Suppressor macrophage treated with lipopolysaccharide for 1 hour (primary cell): ENCODE measurements around the gene NUP188.
"Not testable (repeated sequence)": the region's sequence is repeated elsewhere in the genome, so short reads cannot be mapped to it uniquely, and the experiment has no call there.

Experiments used
- DNase-seq, 3 donors: peaks; one replicate each; pipeline ENCODE4 v3.0.0-alpha.2; 2020 to 2022

The NUP188 gene

GRCh38 chr9:128946571-128947276 is 775 bp upstream of the NUP188 start:
- peak in 2 of 3 donors; percentile 8 to 36 for DNase-seq

DNA sequence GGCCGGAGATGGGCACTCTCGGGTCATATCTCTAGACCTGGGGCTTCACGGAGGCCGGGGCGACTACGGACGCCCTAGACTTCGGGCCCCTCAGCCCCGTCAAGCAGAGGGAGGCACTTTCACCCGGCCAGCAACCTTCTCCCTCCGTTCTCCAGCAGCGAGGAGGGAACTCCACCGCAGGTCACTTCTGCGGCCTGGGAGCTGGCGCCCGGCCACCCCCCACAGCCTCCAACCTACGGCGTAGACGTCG is 297 bp upstream of the NUP188 start:
- no peak for DNase-seq

DNA sequence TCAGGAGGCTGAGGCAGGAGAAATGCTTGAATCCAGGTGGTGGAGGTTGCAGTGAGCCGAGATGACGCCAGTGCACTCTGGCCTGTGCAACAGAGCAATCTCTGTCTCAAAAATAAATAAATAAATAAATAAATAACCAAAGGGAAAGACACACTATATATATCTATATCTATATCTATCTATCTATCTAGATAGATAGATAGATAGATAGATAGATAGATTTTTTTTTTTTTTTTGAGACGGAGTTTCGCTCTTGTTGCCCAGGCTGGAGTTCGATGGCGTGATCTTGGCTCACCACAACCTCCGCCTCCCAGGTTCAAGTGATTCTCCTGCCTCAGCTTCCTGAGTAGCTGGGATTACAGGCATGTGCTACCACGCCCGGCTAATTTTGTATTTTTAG is 13.9 kb downstream of the NUP188 start:
- not testable (repeated sequence) for DNase-seq

- DNase-seq: no peak
These were observed 22.0 kb downstream of the NUP188 start for GRCh38 chr9:128969491-128969890.

GRCh38 chr9:128972956-128973355 is 25.5 kb downstream of the NUP188 start:
- no peak for DNase-seq

- no peak for DNase-seq
These were observed 31.6 kb downstream of the NUP188 start for GRCh38 chr9:128979111-128979510.

- DNase-seq: no peak
These were observed 36.0 kb downstream of the NUP188 start for GRCh38 chr9:128983536-128983935.

DNA sequence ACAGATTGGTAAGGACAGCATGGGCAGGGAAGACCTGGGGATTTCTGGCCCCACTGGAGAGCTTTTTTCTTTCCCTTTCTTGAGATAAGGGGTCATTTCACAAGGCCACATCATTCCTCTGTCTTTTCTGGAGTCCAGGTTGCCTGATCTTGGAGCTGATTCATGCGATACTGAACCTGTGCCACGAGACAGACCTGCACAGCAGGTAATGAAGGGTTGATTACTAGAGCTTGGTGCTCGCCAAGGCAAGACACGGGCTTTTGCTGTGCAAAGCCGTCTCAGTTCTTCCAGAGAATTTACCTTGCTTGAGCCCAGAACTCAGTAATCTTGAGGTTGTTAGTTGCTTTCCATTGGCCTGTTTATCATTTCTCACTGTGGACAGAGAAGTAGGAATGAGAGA is 39.2 kb downstream of the NUP188 start:
- no peak for DNase-seq

DNA sequence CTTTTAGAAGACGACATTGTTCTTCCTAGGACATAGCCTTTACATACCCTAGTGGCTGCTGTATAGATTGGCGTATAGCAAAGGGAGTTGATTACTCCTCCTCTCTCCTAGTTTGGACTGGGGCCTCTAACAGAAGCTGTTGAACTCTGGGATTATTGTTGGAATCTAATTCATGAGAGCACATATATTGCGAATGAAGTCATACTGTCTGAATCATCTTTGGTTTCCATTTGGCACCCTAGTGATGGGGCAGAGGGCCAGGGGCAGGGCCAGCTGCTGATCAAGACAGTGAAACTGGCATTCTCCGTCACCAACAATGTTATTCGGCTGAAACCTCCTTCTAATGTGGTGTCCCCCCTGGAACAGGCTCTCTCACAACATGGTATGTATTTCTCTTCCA is 40.3 kb downstream of the NUP188 start:
- no peak for DNase-seq

GRCh38 chr9:128992995-128993394 is 45.5 kb downstream of the NUP188 start:
- no peak for DNase-seq

- no peak for DNase-seq
These were observed 48.3 kb downstream of the NUP188 start for GRCh38 chr9:128995791-128996190.

- no peak for DNase-seq
These were observed 51.0 kb downstream of the NUP188 start for GRCh38 chr9:128998462-128998861.

DNA sequence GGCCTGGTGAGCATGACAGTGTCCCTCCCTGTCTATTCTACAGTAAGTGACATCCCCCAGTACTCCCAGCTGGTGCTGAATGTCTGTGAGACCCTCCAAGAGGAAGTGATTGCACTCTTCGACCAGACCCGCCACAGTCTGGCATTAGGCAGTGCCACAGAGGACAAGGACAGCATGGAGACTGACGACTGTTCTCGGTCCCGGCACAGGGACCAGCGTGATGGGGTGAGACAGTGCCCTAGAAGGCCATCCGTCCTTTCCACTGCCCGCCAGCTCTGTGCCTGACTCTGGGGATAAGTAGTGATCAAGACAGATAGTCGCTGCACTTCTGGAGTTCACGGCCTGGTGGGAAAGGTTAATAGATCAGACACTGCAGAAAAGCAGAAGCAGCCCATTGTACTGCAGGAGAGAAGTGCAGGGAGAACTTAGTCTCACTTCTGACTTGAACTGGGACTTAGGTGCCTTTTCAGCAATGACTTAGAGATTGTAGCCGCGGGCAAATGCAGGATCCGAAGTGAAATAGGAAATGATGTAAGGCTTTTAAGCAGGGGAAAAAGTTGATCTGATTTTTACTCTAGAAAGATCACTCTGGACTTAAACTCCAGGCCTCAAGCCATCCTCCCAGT is 52.2 kb downstream of the NUP188 start:
- DNase-seq: no peak

DNA sequence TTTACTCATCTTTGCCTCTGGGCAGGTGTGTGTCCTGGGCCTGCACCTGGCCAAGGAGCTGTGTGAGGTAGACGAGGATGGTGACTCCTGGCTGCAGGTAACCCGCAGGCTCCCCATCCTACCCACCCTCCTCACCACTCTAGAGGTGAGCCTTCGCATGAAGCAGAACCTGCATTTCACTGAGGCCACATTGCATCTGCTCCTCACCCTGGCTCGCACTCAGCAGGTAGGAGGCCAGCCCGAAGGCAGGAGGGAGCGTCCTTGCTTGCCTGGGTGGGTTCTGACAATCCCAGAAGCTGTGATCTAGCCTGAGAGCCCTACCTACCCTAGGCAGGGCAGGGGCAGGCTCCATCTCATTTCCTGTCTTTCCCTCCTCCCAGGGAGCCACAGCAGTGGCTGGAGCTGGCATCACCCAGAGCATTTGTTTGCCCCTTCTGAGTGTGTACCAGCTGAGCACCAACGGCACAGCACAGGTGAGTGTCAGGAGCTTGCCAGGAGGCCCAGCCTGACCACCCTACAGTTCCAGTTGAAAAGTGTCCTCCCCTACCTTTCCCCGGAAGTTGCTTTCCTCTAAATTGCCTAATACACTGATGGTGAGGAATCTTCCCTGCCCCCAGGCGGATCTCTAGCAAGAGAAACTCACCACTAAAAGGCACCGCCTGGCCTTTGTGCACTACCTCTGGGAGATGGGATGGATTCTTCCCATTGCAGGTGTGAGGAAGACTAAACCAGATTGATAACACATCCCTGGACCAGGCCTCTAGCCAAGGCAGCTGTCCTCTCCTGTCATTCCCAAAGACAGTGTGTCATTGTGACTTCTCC is 54.2 kb downstream of the NUP188 start:
- DNase-seq: no peak

- DNase-seq: no peak
These were observed 55.5 kb downstream of the NUP188 start for GRCh38 chr9:129002992-129003391.

GRCh38 chr9:129004173-129004572 is 56.7 kb downstream of the NUP188 start:
- DNase-seq: not testable (repeated sequence)

GRCh38 chr9:129005336-129005997 is 58.0 kb downstream of the NUP188 start:
- DNase-seq: no peak

GRCh38 chr9:129006328-129007034 is 59.0 kb downstream of the NUP188 start:
- peak; percentile 62 to 82 (median 77) for DNase-seq

- DNase-seq: no peak
These were observed 59.7 kb downstream of the NUP188 start for GRCh38 chr9:129007035-129007765.

DNA sequence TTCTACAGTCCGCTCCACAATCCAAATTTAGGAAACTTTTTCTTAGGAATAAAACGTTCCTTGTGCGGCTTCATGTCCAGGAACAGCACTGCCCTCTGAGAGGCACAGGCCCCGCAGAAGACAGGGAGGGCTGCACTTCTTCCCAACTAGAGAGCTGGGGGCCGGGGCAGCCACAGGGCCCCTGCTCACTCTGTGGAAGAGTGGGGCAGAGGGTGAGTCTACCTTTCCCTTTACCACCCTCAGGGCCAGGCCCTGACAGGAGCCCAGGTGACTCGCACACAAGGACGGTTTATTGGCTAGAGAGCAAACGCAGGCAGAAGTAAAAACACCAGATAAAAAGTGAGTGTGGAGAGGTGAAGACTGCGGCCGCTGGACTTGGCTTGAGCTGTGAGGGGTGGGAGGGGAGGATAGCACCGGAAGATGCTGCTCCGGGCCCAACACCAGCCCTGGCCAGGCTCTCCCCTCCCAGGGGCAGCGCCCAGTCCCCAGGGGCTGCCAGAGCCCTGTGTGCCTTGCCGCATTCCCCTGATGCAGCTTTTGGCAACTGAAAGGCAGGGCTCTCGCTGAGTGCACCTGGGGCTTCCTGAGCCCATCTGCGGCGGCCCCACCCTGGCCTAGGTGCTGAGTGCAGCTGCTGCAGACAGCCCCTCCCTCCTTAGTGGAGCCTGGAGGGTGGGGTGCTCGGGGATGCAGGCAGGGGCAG is 60.4 kb downstream of the NUP188 start:
- DNase-seq: no peak

DNA sequence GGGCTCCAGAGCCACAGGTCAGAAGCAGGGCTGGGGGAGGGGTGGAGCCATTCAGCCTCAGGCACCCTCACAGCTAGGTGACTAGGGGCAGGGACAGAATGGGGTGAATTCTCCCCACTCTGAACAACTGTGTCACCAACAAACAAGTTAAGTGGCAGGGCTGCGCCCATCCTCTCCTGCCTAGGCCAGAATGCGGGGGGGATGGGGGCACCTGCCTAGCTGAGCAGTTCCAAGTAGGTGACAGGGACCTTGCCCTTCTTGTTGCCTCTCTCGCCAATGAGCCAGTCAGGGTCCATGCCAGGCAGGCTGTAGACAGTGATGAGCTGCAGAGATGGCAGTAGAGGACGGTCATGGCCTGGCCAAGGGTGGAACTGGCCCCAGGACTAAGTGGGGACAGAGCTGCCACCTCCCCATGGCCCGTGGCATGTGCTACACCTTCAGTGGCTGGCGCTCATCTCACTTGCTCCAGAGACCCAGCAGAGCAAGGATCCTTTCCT is 61.0 kb downstream of the NUP188 start:
- no peak for DNase-seq
